Measurements from ENCODE around the gene MRPL3. TPM values are rescaled to one million over a fixed set of nuclear protein-coding genes. Genes with fewer than 3 reads are reported as not detected.

The MRPL3 gene
- total RNA-seq, 1 donor from 2014 or later, result 56.9 TPM

DNA sequence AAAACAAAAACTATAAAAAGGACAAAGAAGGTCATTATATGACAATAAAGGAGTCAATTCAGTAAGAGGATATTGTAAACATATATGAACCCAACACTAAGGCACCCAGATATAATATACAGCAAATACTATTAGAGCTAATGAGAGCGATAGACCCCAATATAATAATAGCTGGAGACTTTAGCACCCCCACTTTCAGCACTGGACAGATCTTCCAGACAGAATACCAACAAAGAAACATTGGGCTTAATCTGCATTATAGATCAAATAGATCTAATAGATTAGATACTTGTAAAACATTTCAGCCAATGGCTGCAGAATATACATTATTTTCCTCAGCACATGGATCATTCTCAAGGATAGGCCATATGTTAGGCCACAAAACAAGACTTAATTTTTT, 67.8 kb downstream of the MRPL3 start:
- DNase-seq (no peak), ATAC-seq (ENCODE audit: poor library complexity) (no peak)
- intact Hi-C loops (cut with DNase I), result no loop called here

DNA sequence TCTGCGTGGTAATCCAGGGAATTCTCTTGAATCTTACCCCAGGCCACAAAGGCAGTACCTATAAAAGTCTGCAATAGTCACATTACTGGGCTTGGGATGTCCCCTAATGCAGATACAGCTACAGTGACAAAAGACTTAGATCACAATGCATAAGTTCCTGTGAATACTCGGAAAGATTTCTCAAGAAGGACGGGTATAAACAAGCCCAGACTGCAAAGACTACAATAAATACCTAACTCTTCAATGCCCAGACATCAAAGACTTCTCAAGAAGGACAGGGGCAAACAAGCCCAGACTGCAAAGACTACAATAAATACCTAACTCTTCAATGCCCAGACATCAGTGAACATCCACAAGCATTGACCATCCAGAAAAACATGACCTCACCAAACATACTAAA, 70.3 kb downstream of the MRPL3 start:
- intact Hi-C loops (cut with DNase I), result no loop called here
- ATAC-seq (ENCODE audit: poor library complexity), result no peak
- no peak for DNase-seq

DNA sequence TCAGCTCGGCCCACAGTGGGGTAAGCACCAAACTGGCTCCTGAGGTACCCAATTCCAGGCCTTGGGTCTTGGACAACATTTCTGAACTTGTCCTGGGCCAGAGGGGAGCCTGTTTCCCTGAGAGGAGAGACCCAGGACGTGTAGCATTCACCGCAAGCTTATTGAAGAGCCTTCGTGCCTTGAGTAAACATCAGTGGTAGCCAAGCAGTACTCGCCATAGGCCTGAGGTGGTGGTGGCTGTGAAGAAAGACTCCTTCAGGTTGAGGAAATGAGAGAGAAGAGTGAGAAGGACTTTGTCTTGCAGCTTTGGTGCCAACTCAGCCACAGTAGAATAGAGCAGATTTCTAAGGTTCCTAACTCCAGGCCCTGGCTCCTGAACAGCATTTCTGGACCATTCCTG, 71.0 kb downstream of the MRPL3 start:
- intact Hi-C loops (cut with DNase I), result no loop called here
- ATAC-seq (ENCODE audit: poor library complexity), result no peak
- DNase-seq, result no peak

DNA sequence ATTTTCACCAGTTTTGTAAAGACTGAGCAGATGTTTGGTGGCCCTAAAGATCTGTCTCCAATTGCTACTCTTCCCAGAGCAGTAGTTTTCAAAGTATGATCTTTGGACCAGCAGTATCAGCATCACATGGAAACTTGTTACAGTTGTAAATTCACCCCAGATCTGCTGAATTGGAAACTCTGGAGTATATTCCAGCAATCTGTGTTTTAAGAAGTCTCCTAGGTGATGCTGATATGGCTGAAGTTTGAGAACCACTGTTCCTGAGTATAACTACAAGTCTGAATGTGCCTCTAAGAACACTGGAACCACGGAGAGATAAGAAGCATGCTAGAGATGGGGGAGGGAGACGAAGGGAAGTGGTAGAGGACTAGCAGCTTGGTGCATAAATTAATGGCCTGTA, 75.5 kb downstream of the MRPL3 start:
- no peak for ATAC-seq (ENCODE audit: poor library complexity)
- intact Hi-C loops (cut with DNase I), result no loop called here
- DNase-seq, result no peak

DNA sequence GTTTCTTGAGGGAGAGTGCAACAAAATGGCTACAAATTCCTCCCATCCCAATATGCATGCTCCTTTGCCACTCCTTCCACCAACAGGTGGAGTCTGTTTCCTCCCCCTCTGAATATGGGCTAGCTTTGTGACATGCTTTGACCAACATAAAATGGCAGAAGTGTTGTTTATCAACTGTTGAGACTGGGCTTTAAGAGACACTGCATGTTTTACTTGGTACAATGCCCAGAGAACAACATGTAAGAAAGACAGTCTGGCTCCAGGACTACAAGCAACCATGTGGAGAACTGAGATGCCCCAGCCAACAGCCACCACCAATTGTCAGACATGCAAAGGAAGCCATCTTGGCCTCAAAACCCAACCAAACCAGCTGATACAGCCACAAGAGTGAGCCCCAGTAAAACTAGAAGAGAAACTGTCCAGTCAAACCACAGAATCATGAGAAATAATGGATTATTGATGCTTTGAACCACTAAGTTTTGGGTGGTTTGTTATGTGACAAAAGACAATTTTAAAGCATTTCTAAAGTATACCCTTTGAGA, 80.7 kb downstream of the MRPL3 start:
- ATAC-seq (ENCODE audit: poor library complexity) (no peak), DNase-seq (no peak)
- intact Hi-C loops (cut with DNase I), result no loop called here

DNA sequence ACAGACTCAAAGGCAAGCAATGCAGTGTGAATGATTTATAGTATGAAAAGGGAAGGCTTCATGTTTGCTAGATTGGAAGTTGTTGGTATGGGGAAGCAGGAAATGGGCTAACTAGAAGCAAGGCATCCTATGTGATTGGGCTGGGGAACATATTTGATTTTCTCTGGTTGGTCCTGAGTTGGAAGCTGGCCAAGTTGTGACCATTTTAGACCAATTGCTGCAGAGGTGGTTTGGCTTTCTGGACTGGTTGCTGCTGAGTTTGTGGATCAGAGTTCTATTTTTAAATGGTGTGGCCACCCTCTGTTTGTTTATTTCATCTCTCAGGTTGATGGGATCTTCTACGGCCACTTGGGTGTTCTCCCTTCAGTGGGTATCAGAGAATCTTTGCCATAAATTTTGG, 81.5 kb downstream of the MRPL3 start:
- intact Hi-C loops (cut with DNase I), result no loop called here
- ATAC-seq (ENCODE audit: poor library complexity) (no peak), DNase-seq (no peak)

DNA sequence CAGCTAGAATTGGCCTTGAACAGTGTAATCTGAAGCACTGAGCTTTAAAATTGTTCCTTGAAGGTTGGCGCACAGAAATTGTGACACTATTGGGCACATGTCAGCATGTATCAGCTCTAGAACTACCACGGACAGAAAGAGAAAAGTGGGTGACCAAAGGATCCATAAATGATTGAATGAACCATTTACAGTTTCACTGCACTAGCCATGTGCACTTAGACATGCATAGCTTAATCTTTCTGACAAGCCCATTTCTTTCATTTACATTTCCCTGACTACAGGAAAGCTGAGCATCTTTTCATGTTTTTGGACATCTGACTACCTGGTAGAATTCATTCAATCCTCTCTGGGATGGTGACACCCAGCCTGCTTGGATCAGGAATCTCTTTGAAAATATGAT, 85.0 kb downstream of the MRPL3 start:
- DNase-seq, result no peak
- no peak for ATAC-seq (ENCODE audit: poor library complexity)
- intact Hi-C loops (cut with DNase I), result no loop called here

Other genes with a start within 250 kb of the MRPL3 start
- 25.0 TPM for gene NUDT16, start 121.2 kb downstream of the MRPL3 start, total RNA-seq

All from Right ventricle myocardium superior (tissue), 1 donor.